CD4-positive, alpha-beta T cell treated with Interleukin-21 for 1 hour (primary cell): Measurements from ENCODE around the gene LRRK2.
"Not testable (repeated sequence)": the region's sequence is repeated elsewhere in the genome, so short reads cannot be mapped to it uniquely, and the experiment has no call there.

Experiments
- DNase-seq: peaks from one replicate; pipeline ENCODE4 v3.0.0-alpha.2; 2020

Gene LRRK2

GRCh38 chr12:40224439-40225291 is at the start of gene LRRK2:
Gene LRRK2, plus strand, starts transcription at chr12:40224997. Its CDS starts 135 bp downstream, at chr12:40225132.
- peak; percentile 43 for DNase-seq

DNA sequence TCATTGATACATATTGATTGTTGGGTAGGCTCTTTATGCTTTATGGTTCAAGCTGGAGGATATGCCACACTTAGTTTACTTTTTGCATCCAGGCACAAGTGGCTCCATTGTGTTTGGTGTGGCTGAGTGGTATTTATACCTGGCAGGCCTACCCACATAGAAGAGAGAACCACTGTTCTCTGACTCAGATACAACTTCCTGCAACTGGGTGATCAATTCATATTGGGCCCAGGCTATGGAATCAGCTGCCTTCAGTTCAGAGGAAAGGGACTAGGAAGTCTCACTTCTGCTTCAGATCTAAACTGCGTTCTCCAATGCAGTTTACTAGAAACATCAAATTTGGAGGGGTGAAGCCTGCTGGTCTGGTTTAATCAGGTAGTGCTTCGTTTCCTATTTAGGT is 49.8 kb upstream of the LRRK2 start:
- no peak for DNase-seq

DNA sequence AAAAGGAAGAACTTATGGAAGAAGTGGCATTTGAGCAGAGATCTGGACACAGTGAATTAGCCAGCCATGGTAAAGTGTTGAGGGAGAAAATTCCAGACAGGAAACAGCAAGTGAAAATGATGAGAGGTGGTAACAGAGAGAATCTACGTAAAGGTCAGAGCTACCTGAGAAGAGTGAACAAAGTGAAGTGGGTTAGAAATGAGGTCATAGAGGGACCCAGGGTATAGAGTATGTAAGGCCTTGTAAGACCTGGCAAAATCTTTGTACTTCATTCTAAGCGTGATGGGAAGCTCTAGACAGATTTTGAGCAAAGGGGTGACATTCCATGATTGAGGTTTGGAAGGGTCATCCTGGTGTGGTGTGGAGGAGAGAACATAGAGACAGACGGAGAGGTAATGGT is 49.3 kb upstream of the LRRK2 start:
- DNase-seq: no peak

- DNase-seq: no peak
Observed at GRCh38 chr12:40178701-40179100, 46.1 kb upstream of the LRRK2 start.

GRCh38 chr12:40181490-40181889 is 43.3 kb upstream of the LRRK2 start:
- peak; percentile 21 for DNase-seq

GRCh38 chr12:40183715-40184114 is 41.1 kb upstream of the LRRK2 start:
- DNase-seq: no peak

DNA sequence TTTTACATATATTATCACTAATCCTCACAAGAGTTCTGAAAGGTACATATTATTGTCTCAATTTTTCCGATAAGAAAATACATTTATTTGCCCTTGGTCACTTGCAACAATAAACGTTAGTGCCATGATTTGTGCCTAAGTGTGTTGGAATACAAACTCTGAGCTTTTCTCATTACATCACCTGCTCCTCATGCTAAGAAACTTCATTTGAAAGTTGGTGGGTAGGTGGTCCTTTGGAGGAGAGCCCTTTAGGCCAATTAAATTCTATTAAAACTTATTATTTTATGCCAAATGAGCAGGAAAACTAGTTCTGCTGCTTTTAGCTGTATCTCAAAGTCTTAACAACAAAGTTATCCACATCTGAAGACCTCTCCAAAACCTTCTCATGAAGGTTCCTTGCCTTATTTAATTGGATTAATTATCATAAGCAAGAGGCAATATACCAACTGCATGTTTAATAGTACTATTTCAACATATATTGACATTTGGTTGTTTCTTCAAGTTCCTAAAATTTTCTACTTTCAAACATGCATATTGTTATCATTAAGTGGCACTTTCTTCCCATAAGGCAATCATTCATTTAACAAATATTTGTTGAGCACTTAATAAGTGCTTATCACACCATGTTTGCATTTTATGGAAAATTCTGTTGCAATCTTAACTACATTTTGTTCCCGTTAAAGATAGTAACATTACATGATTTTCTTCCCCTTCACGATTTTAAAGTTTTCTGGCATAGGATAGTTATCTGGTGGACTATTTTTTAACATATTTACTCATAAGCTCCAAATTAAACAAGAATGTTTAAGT is 40.1 kb upstream of the LRRK2 start:
- no peak for DNase-seq

- DNase-seq: no peak
Observed at GRCh38 chr12:40185303-40185693, 39.5 kb upstream of the LRRK2 start.

DNA sequence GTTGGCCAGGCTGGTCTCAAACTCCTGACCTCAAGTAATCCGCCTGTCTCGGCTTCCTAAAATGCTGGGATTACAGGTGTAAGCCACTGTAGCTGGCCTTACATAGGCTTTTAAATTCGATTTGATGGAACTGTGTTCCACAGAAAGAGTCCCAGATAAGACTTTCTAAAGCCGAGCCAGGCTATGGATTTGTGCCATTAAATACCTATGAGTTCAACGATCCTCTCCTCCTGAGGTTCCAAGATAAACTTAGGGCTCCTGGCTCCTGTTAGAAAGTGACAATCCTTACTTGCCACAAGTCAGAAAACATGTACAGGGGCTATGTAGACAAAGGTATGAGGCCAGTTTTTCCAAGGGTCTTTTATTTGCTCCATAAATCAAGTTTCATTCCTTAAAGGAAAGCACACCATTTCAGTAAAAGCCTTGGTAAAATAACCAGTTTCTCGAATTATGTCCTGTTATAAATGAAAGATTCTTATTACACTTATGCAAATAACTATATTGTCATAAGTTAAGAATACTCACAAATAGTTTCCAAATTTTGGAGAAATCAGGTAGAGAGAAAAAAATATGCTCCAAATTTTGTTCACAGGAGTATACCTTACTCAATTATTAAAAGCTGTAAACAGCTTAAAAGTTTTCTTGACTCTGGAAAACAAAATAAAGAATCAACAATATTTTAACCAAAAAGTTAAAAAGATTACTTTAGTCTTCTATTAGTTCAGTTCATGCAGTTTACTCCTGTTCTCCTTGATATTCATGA is 36.1 kb upstream of the LRRK2 start:
- no peak for DNase-seq

GRCh38 chr12:40192704-40193255 is 32.0 kb upstream of the LRRK2 start:
- DNase-seq: no peak

- DNase-seq: no peak
Observed at GRCh38 chr12:40194846-40195245, 30.0 kb upstream of the LRRK2 start.

- no peak for DNase-seq
Observed at GRCh38 chr12:40197590-40197989, 27.2 kb upstream of the LRRK2 start.

- no peak for DNase-seq
Observed at GRCh38 chr12:40198601-40199000, 26.2 kb upstream of the LRRK2 start.

- no peak for DNase-seq
Observed at GRCh38 chr12:40202095-40203059, 22.4 kb upstream of the LRRK2 start.

DNA sequence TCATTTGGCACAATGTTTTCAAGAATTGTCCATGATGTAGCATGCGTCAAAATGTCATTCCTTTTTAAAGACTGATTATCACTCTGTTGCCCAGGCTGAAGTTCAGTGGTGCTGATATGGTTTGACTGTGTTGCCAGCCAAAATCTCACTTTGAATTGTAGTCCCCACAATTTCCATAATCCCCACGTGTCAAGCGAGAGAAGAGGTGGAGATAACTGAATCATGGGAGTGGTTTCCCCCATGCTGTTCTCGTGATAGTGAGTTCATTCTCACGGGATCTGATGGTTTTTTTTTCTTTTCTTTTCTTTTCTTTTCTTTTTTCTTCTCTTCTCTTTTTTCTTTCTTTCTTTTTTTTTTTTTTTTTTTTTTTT is 21.8 kb upstream of the LRRK2 start:
- DNase-seq: no peak

DNA sequence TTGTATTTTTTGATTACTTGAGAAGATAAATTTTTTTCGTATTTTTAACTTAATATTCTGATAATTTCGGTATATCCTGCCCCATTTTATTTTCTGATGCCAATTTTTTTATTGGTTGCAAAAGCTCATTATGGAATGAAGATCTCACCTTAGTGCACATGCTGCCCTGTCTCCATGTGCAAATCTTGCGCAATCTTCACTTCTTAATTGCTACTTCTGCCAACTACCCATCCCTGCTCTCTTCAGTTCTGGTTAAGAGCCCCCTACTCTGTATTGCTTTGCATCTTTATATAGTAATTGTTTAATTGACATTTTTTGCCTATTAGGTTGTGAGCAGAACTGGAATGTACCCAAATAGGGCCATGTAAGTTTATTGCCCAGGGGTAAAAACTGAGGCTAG is 20.5 kb upstream of the LRRK2 start:
- DNase-seq: no peak

DNA sequence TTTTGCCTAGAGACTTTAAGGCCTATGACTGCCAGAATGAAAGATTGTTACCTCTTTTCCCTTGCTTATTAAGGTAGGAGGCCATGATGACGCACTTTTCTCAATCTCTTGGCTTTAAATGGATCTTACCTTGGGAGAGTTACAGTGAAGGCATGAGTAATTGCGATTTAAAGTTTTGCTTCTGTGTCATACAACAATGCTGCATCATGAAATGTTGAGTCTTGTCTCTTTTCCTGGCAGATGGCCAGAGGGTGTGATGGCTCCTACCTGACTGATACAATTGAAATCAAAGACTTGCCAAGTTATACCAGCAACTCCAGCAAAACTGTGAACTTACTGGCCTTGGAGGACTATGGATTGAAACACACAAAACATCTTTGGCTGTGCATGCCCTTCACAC is 17.2 kb upstream of the LRRK2 start:
- no peak for DNase-seq

DNA sequence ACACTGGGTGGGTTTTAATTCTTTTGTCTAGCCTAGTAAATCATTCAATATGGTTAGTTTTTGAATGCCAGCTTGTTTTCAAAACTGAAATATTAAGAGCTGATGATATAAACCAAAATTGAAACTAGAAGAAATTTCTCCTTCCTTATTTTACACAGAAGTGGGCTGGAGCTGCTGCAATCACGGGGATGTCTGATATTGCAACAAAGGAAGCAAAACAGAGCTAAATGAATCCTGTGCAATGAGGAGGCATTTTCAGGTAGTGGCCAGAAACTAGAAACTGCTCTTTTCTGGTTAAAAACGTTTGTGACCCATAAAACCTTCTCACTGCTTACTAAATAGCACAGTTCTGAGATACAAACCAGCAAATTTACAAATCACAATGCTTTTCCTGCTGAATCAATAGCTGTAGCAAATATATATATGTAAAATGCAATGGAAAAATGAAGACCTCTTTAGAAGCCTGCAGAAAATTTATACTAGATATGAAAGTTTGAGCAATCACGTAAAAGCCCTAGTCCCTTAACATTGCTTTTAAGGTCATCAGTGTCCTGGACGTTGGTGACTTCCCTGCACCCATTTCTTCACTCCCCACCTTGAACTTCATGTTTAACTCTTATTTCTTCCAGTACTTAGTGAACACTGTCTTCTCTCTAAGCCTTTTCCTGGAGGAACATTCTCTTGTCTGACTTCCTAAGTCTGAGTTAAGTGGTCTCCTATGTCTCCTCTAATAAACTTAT is 15.9 kb upstream of the LRRK2 start:
- DNase-seq: peak; percentile 7

DNA sequence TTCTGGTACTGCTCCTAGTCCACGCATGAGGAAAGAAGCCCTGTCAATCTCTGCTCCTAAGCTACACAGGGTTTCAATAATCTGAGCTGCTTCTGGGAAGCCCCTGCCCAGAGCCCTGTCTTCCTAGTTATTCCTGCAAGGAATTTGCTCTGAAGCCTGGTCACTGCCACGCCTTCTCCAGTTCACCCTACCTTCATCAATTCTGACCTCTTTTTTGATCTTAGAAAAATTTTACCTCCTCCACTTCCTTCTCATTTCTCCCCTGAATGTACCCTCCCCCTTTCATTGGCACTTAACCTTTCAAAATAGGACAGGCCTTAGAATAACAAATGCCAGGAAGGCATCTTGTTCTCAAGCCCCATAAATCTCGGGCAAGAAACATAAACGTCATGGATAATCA is 14.9 kb upstream of the LRRK2 start:
- DNase-seq: no peak

GRCh38 chr12:40211186-40211585 is 13.6 kb upstream of the LRRK2 start:
- DNase-seq: not testable (repeated sequence)

- no peak for DNase-seq
Observed at GRCh38 chr12:40212566-40212965, 12.2 kb upstream of the LRRK2 start.
